Stimulated activated CD4-positive, alpha-beta T cell treated with anti-CD3 and anti-CD28 coated beads, Interleukin-4, amount 100 ng/mL, for 1 hour (primary cell): ENCODE data around the gene SLC4A2.

Experiments
- DNase-seq: peaks from one replicate; pipeline ENCODE4 v3.0.0-alpha.2; 2020

The SLC4A2 gene

DNA sequence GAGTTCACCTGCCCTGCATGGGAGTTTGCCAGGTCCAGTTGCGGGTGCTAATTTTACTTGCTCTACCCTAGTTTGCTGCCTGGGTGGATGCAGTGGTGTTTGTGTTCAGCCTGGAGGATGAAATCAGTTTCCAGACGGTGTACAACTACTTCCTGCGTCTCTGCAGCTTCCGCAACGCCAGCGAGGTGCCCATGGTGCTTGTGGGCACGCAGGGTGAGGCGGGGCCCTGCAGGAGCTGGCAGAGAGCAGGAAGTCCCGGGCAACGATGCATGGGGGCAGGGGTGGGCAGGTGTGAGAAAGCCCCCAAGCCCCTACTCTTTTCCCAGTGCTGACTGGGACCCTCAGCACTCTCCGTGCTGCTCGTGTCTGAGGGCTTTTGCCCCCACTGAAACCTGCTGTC lies 58.2 kb downstream of the SLC4A2 start:
- peak; percentile 35 for DNase-seq

GRCh38 chr7:151118108-151119054 lies 59.0 kb downstream of the SLC4A2 start:
- no peak for DNase-seq

- DNase-seq = no peak
Measured at GRCh38 chr7:151119055-151119415, 59.6 kb downstream of the SLC4A2 start.

DNA sequence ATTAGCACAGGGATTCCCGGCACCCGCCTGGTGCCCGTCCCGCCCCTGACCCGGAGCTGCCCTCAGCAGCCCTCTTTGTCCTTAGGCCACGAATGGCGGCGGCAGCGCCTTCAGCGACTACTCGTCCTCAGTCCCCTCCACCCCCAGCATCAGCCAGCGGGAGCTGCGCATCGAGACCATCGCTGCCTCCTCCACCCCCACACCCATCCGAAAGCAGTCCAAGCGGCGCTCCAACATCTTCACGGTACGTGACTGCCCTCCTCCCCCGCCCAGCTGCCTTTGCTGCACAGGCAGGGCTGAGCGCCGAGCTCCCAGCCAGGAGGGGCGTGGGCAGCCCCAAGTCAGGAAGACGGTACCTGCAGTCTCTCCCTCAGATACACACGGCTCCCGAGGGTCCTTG lies 60.5 kb downstream of the SLC4A2 start:
- no peak for DNase-seq

DNA sequence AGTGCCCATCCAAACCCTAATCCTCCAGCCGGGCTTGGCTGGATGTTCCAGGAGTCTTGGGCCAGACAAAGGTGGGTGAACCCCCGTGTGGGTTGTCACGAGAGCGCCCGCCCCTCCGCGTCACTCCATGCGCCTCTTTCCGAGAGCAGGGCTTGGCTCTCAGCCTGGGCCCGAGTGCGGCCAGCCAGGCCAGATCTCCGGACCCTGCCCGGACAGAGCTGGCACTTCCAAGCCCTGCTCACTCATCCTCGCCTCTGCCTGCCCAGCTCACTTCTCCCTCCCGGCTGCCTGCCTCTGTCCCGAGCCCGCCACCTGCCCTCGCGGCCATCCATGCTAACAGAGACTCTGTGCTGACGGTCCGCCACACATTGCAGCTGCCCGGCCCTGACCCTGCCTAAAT lies 61.5 kb downstream of the SLC4A2 start:
- DNase-seq = no peak

DNA sequence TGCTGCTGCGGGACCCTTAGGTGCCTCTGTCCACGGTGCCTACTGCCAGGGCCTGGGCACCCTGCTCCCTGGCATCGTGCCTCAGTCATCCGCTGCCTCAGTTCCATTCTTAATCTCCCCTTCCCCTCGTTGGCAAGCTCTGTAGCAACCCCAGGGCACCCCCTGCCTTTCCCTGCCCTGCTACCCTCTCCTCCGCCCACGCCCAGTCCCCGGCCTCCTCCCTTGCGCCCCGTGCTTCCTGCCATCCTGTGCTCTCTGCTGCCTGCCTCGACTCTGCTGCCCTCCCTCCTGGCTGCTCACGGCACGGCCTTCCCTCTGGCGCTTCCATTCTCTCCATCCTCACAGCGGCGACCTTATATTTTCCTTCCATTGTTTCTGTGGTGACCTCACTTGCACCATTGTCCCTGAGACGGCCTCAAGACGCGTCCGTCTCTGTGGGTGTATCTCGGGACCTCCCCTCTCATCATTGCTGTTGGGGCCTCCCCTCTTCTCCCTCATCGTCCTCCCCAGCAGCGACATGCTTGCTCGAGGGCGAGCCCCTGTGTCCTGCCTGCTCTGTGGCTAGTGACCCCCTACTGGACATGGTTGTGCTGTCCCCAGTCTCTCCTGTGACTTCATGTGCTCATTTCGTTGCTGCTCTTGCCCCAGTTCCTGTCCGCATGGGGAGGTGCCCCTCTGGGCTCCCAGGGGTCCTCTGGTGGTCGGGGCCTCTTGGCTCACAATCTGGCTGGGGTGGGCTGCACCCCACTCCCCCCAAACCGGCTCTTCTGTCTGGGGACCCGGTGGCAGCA lies 62.2 kb downstream of the SLC4A2 start:
- no peak for DNase-seq

GRCh38 chr7:151122276-151122675 lies 62.9 kb downstream of the SLC4A2 start:
- DNase-seq = no peak

DNA sequence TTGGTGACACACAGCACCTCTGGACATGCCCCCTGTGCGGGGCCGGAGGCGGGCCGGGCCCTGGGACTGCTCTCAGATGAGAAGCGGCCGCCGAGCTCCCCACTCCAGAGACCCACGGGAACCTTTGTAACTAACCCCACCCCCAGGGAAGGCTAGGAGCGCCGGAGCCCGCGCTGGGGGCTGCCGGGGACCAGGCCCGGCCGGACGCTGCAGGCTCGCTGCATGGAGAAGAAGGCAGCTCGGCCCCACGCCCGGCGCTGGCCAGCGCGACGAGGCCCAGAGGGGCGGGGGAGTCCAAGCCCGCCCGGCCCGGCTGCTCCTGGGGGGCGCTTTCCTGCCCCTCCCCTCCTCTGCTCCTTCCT lies 63.4 kb downstream of the SLC4A2 start:
- DNase-seq = no peak

- no peak for DNase-seq
Measured at GRCh38 chr7:151123158-151123821, 63.9 kb downstream of the SLC4A2 start.

- peak; percentile 83 for DNase-seq
Measured at GRCh38 chr7:151123822-151124464, 64.6 kb downstream of the SLC4A2 start.

DNA sequence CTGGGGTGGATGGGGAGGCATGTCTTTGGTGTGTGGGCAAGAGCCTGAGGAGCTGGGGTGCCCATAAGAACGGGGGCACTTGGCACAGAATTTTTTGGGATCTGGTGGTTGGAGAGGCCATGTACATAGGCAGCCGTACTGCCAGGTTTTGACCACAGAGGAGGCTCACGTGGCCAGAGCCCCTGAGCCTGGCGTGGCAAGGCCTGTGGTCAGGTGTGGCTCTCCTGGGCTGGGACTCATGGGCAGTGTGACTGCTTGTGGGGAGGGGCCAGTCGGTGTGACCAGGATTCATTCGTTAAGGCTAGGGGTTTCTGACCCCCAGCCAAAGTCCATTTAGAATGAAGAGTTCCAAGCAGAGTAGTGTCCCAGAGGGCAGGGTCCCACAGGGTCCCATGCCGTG lies 65.1 kb downstream of the SLC4A2 start:
- no peak for DNase-seq

GRCh38 chr7:151124899-151125399 lies 65.6 kb downstream of the SLC4A2 start:
- no peak for DNase-seq

DNA sequence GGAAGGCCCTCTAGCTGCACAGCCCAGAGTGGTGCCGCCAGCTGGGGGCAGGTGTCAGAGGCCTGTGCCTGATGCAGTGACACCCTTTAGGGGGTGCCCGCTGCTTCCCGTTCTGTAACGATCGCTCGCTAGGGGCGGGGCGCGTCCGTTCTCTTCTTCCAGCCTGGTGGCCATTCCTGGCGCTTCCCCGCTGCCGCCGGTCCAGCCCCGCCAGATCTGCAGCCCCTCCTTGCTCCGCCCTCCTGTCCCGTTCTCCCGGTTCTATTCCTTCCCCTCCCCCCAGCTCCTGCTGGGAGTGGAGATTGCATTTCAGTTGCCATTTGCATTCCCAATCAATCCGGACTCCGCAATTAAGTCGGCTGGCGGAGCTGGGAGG lies 66.1 kb downstream of the SLC4A2 start:
- no peak for DNase-seq

GRCh38 chr7:151125846-151126481 lies 66.6 kb downstream of the SLC4A2 start:
- no peak for DNase-seq
